ENCODE measurements around the gene RAB9A.
"Not testable (repeated sequence)": the region's sequence is repeated elsewhere in the genome, so short reads cannot be mapped to it uniquely, and the experiment has no call there.

The RAB9A gene

GRCh38 chrX:13702111-13702789 is 13.3 kb downstream of the RAB9A start:
- no peak for DNase-seq (ENCODE audit: low read depth)

GRCh38 chrX:13703135-13703534 is 14.2 kb downstream of the RAB9A start:
- DNase-seq (ENCODE audit: low read depth) = no peak

GRCh38 chrX:13703589-13703988 is 14.7 kb downstream of the RAB9A start:
- no peak for DNase-seq (ENCODE audit: low read depth)

GRCh38 chrX:13711141-13711540 is 22.2 kb downstream of the RAB9A start:
- DNase-seq (ENCODE audit: low read depth) = no peak

GRCh38 chrX:13716455-13716854 is 27.5 kb downstream of the RAB9A start:
- no peak for DNase-seq (ENCODE audit: low read depth)

GRCh38 chrX:13716905-13717304 is 28.0 kb downstream of the RAB9A start:
- no peak for DNase-seq (ENCODE audit: low read depth)

- DNase-seq (ENCODE audit: low read depth) = no peak
Measured at GRCh38 chrX:13717700-13718472, 29.0 kb downstream of the RAB9A start.

- DNase-seq (ENCODE audit: low read depth) = no peak
Measured at GRCh38 chrX:13719192-13719856, 30.4 kb downstream of the RAB9A start.

GRCh38 chrX:13721371-13721770 is 32.4 kb downstream of the RAB9A start:
- no peak for DNase-seq (ENCODE audit: low read depth)

GRCh38 chrX:13721819-13722519 is 33.0 kb downstream of the RAB9A start:
- DNase-seq (ENCODE audit: low read depth) = no peak

GRCh38 chrX:13724878-13725277 is 36.0 kb downstream of the RAB9A start:
- DNase-seq (ENCODE audit: low read depth) = not testable (repeated sequence)

- not testable (repeated sequence) for DNase-seq (ENCODE audit: low read depth)
Measured at GRCh38 chrX:13726583-13726982, 37.7 kb downstream of the RAB9A start.

GRCh38 chrX:13730523-13730922 is 41.6 kb downstream of the RAB9A start:
- not testable (repeated sequence) for DNase-seq (ENCODE audit: low read depth)

GRCh38 chrX:13732246-13733067 is 43.5 kb downstream of the RAB9A start:
- DNase-seq (ENCODE audit: low read depth) = no peak

GRCh38 chrX:13733506-13733905 is 44.6 kb downstream of the RAB9A start:
- DNase-seq (ENCODE audit: low read depth) = no peak

GRCh38 chrX:13734278-13735172 is 45.6 kb downstream of the RAB9A start, which contains the start of the genes OFD1 and TRAPPC2:
Gene OFD1, plus strand, starts transcription at chrX:13734748. Its CDS starts 324 bp downstream, at chrX:13735072.
Gene TRAPPC2, minus strand, starts transcription at chrX:13734620. Its CDS starts 14,657 bp downstream, at chrX:13719963.
- DNase-seq (ENCODE audit: low read depth) = peak; percentile 68

GRCh38 chrX:13741695-13742094 is 52.8 kb downstream of the RAB9A start:
- DNase-seq (ENCODE audit: low read depth) = no peak

- DNase-seq (ENCODE audit: low read depth) = no peak
Measured at GRCh38 chrX:13742397-13743176, 53.7 kb downstream of the RAB9A start.

- DNase-seq (ENCODE audit: low read depth) = peak; percentile 25
Measured at GRCh38 chrX:13747836-13748235, 58.9 kb downstream of the RAB9A start.
